Gastrocnemius medialis (tissue), 4 donors: ENCODE measurements around the gene MASP1. TPM values are rescaled to one million over a fixed set of nuclear protein-coding genes. Genes with fewer than 3 reads are reported as not detected.

ENCODE experiments used
- ATAC-seq, 2 donors: fragments of 150-250 bp; one replicate each; pipeline ENCODE4 v1.9.1; 2016
- DNase-seq, 2 donors: peaks; one replicate each; pipeline ENCODE4 v3.0.0-alpha.2; 2019
- H3K27ac ChIP-seq, 4 donors: fragments of 200-600 bp; sonication (generic); 1 replicate in 1 of 4; 2 replicates in 3 of 4; pipeline ENCODE4 v1.5.1; 2016 to 2018; ENCODE audit warnings: mild to moderate bottlenecking in 2 of 4, moderate library complexity in 1 of 4
- H3K27me3 ChIP-seq, 3 donors: fragments of 200-600 bp; sonication (generic) in 2 of 3; 1 replicate in 1 of 3; 2 replicates in 2 of 3; pipeline versions ENCODE4 v1.5.1 to v1.6.0; 2016 to 2019; ENCODE audit warnings: mild to moderate bottlenecking in 1 of 3, moderate library complexity in 1 of 3
- H3K36me3 ChIP-seq, 2 donors: fragments of 200-600 bp; sonication (generic) in 1 of 2; one replicate each; pipeline ENCODE4 v1.5.1; 2017 to 2018
- H3K4me1 ChIP-seq, 2 donors: fragments of 200-600 bp; sonication (generic) in 1 of 2; one replicate each; pipeline ENCODE4 v1.5.1; 2016 to 2017; ENCODE audit warnings: mild to moderate bottlenecking in 2 of 2
- H3K4me3 ChIP-seq, 4 donors: fragments of 200-600 bp; sonication (generic) in 3 of 4; 1 replicate in 1 of 4; 2 replicates in 3 of 4; pipeline ENCODE4 v1.5.1; 2016 to 2019; ENCODE audit warnings: mild to moderate bottlenecking in 2 of 4
- H3K9me3 ChIP-seq, 3 donors: fragments of 200-600 bp; sonication (generic) in 2 of 3; 1 replicate in 1 of 3; 2 replicates in 2 of 3; pipeline ENCODE4 v1.5.1; 2016 to 2019
- CTCF ChIP-seq, 5 experiments: fragments of 450-650 bp in 3 of 5; fragments of 200-600 bp in 2 of 5; sonication (generic) in 2 of 5; IDR thresholded peaks in 4 of 5; conservative IDR thresholded peaks in 1 of 5; 1 replicate in 4 of 5; 2 replicates in 1 of 5; pipeline ENCODE4 v1.5.1; 2016 to 2019; ENCODE audit warnings: antibody characterized with exemption in 5 of 5, mild to moderate bottlenecking in 3 of 5, moderate library complexity in 3 of 5
- POLR2A ChIP-seq, 2 donors: fragments of 450-650 bp; IDR thresholded peaks; one replicate each; pipeline ENCODE4 v1.6.1; 2017; ENCODE audit warnings: antibody characterized with exemption in 2 of 2, mild to moderate bottlenecking in 2 of 2, moderate library complexity in 2 of 2
- in situ Hi-C, 4 donors: fragments of 200-750 bp; cut with MboI; loops; one replicate each; pipeline versions ENCODE4 v1.15.0 to v1.8.0; 2017; ENCODE audit warnings: low sequenced_read_pairs in 4 of 4
- intact Hi-C: fragments of 100-400 bp; cut with DNase I; formaldehyde crosslinking; loops from one replicate; pipeline ENCODE4 v1.15.1; 2023; ENCODE audit warnings: low total_unique reads
- total RNA-seq, 4 donors: library from RNA; depleted of rRNA; stranded (reverse); fragments of >200 nt; gene quantifications; one replicate each; pipeline versions ENCODE4 v1.1.0 to v1.2.3, GENCODE V29; 2016

The MASP1 gene
- total RNA-seq, 4 donors from 2014 or later: 0.27 to 7.3 (median 2.6) TPM

GRCh38 chr3:187227658-187228258 is 63.8 kb downstream of the MASP1 start:
- no peaks in the 10 kb centered on the region for H3K4me1 ChIP-seq
- H3K4me3 ChIP-seq: no peak overlapping the region
- H3K9me3 ChIP-seq: no peaks in the 10 kb centered on the region
- no peak for TF ChIP-seq POLR2A (IDR thresholded peaks at IDR 0.05)
- TF ChIP-seq CTCF (IDR thresholded peaks at IDR 0.05 in 4 of 5, conservative IDR thresholded peaks at IDR 0.05 in 1 of 5): no peak
- no peak overlapping the region for H3K27ac ChIP-seq
- intact Hi-C loops (no loop called here), in situ Hi-C loops (loop anchor here in 3 of 4 donors (10.0 kb wide), 3 partner anchors 67 to 457 kb away; partner anchors contain the start of genes SST (in 2 of the 3) and MASP1 (in 1 of the 3))
- no peaks in the 10 kb centered on the region for H3K27me3 ChIP-seq
- H3K36me3 ChIP-seq: no peaks in the 10 kb centered on the region
- DNase-seq (no peak), ATAC-seq (no peak)

GRCh38 chr3:187223799-187224198 is 67.7 kb downstream of the MASP1 start:
- DNase-seq (no peak), ATAC-seq (no peak)

GRCh38 chr3:187222801-187223200 is 68.7 kb downstream of the MASP1 start:
- ATAC-seq: no peak
- in situ Hi-C loops: loop anchor here in 3 of 4 donors (10.0 to 25.0 kb wide), 4 partner anchors 72 to 462 kb away; partner anchors contain the start of genes SST (in 2 of the 3) and MASP1 (in 1 of the 3)
- TF ChIP-seq POLR2A (IDR thresholded peaks at IDR 0.05): no peak
- no peak for TF ChIP-seq CTCF (IDR thresholded peaks at IDR 0.05 in 4 of 5, conservative IDR thresholded peaks at IDR 0.05 in 1 of 5)
- Histone ChIP-seq H3K4me3 (no peak overlapping the region), H3K27ac (no peak overlapping the region), H3K4me1 (no peaks in the 10 kb centered on the region), H3K36me3 (no peaks in the 10 kb centered on the region), H3K9me3 (no peaks in the 10 kb centered on the region), H3K27me3 (no peaks in the 10 kb centered on the region)
- intact Hi-C loops: no loop called here
- DNase-seq: no peak

More at GRCh38 chr3:187223799-187224198, 67.7 kb downstream of the MASP1 start:
- H3K27ac ChIP-seq: no peak overlapping the region
- no peaks in the 10 kb centered on the region for H3K27me3 ChIP-seq
- H3K9me3 ChIP-seq: no peaks in the 10 kb centered on the region
- TF ChIP-seq CTCF (IDR thresholded peaks at IDR 0.05 in 4 of 5, conservative IDR thresholded peaks at IDR 0.05 in 1 of 5) (no peak), POLR2A (IDR thresholded peaks at IDR 0.05) (no peak)
- H3K4me3 ChIP-seq: no peak overlapping the region
- intact Hi-C loops: no loop called here
- no peaks in the 10 kb centered on the region for H3K36me3 ChIP-seq
- in situ Hi-C loops: loop anchor here in 3 of 4 donors (10.0 to 25.0 kb wide), 4 partner anchors 71 to 461 kb away; partner anchors contain the start of genes SST (in 2 of the 3) and MASP1 (in 1 of the 3)
- no peaks in the 10 kb centered on the region for H3K4me1 ChIP-seq

- TF ChIP-seq POLR2A (IDR thresholded peaks at IDR 0.05): no peak
- no peak for TF ChIP-seq CTCF (IDR thresholded peaks at IDR 0.05 in 4 of 5, conservative IDR thresholded peaks at IDR 0.05 in 1 of 5)
- H3K4me1 ChIP-seq: peaks cover 9 to 18% of the 10 kb centered on the region in 2 donors
- in situ Hi-C loops (loop anchor here in 2 of 4 donors (5.0 to 25.0 kb wide), 2 partner anchors 97 to 462 kb away; no protein-coding TSS in a partner anchor), intact Hi-C loops (no loop called here)
- H3K27me3 ChIP-seq: no peaks in the 10 kb centered on the region
- ATAC-seq: no peak
- H3K9me3 ChIP-seq: no peaks in the 10 kb centered on the region
- H3K36me3 ChIP-seq: no peaks in the 10 kb centered on the region
- H3K4me3 ChIP-seq: no peak overlapping the region
- no peak for DNase-seq
- no peak overlapping the region for H3K27ac ChIP-seq
Observed at GRCh38 chr3:187215460-187215859, 76.1 kb downstream of the MASP1 start.
